ENCODE measurements around the gene TBC1D1.

The TBC1D1 gene

DNA sequence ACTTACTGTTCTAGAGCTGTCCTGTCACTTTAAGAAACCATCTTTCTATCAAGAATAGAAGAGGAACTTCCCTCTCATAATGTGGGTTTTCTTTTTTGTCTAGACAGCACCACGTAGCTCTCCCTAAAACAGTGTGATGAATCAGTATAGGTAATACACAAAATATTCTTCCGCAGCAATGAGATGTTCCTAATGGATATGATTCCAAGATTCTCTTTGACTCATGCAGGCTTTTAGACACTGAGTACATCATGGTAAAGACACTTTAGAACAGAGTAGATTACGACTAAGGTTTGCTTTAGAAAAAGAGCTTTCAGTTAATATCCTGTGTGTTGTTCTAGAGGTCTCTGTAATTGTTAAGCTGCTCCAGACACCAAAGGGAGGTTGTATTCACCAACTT is 139.1 kb downstream of the TBC1D1 start:
- no peak overlapping the region for H3K4me3 ChIP-seq (ENCODE audit: low read depth, low read length)
- peaks cover 0 to 20% of the 10 kb centered on the region in 2 experiments; a peak in 1 of 3 replicates for H3K36me3 ChIP-seq (ENCODE audit: control insufficient read depth in 2 of 2, insufficient read depth in 1 of 2, low read length in 2 of 2)
- no peak for TF ChIP-seq YY2 (tag by site-specific recombination; IDR thresholded peaks at IDR 0.05)
- TF ChIP-seq, protein P1, sequence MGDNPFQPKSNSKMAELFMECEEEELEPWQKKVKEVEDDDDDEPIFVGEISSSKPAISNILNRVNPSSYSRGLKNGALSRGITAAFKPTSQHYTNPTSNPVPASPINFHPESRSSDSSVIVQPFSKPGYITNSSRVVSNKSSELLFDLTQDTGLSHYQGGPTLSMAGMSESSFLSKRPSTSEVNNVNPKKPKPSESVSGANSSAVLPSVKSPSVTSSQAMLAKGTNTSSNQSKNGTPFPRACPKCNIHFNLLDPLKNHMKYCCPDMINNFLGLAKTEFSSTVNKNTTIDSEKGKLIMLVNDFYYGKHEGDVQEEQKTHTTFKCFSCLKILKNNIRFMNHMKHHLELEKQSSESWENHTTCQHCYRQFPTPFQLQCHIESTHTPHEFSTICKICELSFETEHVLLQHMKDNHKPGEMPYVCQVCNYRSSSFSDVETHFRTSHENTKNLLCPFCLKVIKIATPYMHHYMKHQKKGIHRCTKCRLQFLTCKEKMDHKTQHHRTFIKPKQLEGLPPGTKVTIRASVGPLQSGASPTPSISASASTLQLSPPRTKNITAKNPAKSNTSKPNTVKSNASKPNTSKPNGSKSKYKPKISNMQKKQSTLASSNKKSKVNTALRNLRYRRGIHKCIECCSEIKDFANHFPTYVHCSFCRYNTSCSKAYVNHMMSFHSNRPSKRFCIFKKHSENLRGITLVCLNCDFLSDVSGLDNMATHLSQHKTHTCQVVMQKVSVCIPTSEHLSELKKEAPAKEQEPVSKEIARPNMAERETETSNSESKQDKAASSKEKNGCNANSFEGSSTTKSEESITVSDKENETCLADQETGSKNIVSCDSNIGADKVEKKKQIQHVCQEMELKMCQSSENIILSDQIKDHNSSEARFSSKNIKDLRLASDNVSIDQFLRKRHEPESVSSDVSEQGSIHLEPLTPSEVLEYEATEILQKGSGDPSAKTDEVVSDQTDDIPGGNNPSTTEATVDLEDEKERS (tag by site-specific recombination; IDR thresholded peaks at IDR 0.05): no peak
- TF ChIP-seq, protein P2, sequence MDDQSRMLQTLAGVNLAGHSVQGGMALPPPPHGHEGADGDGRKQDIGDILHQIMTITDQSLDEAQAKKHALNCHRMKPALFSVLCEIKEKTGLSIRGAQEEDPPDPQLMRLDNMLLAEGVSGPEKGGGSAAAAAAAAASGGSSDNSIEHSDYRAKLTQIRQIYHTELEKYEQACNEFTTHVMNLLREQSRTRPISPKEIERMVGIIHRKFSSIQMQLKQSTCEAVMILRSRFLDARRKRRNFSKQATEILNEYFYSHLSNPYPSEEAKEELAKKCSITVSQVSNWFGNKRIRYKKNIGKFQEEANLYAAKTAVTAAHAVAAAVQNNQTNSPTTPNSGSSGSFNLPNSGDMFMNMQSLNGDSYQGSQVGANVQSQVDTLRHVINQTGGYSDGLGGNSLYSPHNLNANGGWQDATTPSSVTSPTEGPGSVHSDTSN (CRISPR knock-in tag; IDR thresholded peaks at IDR 0.05): no peak
- TF ChIP-seq ZNF350 (tag by site-specific recombination; IDR thresholded peaks at IDR 0.05): no peak
- no peak for TF ChIP-seq ZNF175 (tag by site-specific recombination; IDR thresholded peaks at IDR 0.05)
- no peak for TF ChIP-seq ZNF777 (tag by site-specific recombination; IDR thresholded peaks at IDR 0.05; ENCODE audit: borderline replicate concordance)
- TF ChIP-seq, protein P3, sequence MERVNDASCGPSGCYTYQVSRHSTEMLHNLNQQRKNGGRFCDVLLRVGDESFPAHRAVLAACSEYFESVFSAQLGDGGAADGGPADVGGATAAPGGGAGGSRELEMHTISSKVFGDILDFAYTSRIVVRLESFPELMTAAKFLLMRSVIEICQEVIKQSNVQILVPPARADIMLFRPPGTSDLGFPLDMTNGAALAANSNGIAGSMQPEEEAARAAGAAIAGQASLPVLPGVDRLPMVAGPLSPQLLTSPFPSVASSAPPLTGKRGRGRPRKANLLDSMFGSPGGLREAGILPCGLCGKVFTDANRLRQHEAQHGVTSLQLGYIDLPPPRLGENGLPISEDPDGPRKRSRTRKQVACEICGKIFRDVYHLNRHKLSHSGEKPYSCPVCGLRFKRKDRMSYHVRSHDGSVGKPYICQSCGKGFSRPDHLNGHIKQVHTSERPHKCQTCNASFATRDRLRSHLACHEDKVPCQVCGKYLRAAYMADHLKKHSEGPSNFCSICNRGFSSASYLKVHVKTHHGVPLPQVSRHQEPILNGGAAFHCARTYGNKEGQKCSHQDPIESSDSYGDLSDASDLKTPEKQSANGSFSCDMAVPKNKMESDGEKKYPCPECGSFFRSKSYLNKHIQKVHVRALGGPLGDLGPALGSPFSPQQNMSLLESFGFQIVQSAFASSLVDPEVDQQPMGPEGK (tag by site-specific recombination; IDR thresholded peaks at IDR 0.05): no peak
- TF ChIP-seq, protein P4, sequence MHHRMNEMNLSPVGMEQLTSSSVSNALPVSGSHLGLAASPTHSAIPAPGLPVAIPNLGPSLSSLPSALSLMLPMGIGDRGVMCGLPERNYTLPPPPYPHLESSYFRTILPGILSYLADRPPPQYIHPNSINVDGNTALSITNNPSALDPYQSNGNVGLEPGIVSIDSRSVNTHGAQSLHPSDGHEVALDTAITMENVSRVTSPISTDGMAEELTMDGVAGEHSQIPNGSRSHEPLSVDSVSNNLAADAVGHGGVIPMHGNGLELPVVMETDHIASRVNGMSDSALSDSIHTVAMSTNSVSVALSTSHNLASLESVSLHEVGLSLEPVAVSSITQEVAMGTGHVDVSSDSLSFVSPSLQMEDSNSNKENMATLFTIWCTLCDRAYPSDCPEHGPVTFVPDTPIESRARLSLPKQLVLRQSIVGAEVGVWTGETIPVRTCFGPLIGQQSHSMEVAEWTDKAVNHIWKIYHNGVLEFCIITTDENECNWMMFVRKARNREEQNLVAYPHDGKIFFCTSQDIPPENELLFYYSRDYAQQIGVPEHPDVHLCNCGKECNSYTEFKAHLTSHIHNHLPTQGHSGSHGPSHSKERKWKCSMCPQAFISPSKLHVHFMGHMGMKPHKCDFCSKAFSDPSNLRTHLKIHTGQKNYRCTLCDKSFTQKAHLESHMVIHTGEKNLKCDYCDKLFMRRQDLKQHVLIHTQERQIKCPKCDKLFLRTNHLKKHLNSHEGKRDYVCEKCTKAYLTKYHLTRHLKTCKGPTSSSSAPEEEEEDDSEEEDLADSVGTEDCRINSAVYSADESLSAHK (tag by site-specific recombination; IDR thresholded peaks at IDR 0.05): no peak
- TF ChIP-seq ZNF785 (tag by site-specific recombination; IDR thresholded peaks at IDR 0.05): no peak
- no peak for TF ChIP-seq SCRT2 (tag by site-specific recombination; IDR thresholded peaks at IDR 0.05)
- no peak for TF ChIP-seq ZNF701 (tag by site-specific recombination; IDR thresholded peaks at IDR 0.05)
- no peak for TF ChIP-seq ZNF677 (tag by site-specific recombination; IDR thresholded peaks at IDR 0.05)
- TF ChIP-seq ZNF155 (tag by site-specific recombination; IDR thresholded peaks at IDR 0.05): no peak
- TF ChIP-seq, protein P5, sequence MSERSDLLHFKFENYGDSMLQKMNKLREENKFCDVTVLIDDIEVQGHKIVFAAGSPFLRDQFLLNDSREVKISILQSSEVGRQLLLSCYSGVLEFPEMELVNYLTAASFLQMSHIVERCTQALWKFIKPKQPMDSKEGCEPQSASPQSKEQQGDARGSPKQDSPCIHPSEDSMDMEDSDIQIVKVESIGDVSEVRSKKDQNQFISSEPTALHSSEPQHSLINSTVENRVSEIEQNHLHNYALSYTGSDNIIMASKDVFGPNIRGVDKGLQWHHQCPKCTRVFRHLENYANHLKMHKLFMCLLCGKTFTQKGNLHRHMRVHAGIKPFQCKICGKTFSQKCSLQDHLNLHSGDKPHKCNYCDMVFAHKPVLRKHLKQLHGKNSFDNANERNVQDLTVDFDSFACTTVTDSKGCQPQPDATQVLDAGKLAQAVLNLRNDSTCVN (tag by site-specific recombination; optimal IDR thresholded peaks at IDR 0.05): no peak
- TF ChIP-seq, protein P6, sequence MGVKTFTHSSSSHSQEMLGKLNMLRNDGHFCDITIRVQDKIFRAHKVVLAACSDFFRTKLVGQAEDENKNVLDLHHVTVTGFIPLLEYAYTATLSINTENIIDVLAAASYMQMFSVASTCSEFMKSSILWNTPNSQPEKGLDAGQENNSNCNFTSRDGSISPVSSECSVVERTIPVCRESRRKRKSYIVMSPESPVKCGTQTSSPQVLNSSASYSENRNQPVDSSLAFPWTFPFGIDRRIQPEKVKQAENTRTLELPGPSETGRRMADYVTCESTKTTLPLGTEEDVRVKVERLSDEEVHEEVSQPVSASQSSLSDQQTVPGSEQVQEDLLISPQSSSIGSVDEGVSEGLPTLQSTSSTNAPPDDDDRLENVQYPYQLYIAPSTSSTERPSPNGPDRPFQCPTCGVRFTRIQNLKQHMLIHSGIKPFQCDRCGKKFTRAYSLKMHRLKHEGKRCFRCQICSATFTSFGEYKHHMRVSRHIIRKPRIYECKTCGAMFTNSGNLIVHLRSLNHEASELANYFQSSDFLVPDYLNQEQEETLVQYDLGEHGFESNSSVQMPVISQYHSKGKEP (tag by site-specific recombination; IDR thresholded peaks at IDR 0.05): no peak
- no peak for TF ChIP-seq ZBTB48 (tag by site-specific recombination; IDR thresholded peaks at IDR 0.05)
- ChIA-PET CTCF (interaction anchor here (0.8 to 1.0 kb wide), 3 partner anchors 226 to 428 kb away, joined by 3 read pairs; no protein-coding TSS in a partner anchor), POLR2A (no interaction called here)
- H3K9me3 ChIP-seq (ENCODE audit: control insufficient read depth, insufficient read depth, low read depth, low read length): no peaks in the 10 kb centered on the region
- H3K4me1 ChIP-seq (ENCODE audit: control insufficient read depth, insufficient read depth, low read length): no peaks in the 10 kb centered on the region
- H3K27ac ChIP-seq (ENCODE audit: extremely low read depth, low read depth, low read length): no peak overlapping the region
